ENCODE data around the gene SEMA4D. TPM values are rescaled to one million over a fixed set of nuclear protein-coding genes. Genes with fewer than 3 reads are reported as not detected.

Gene SEMA4D
- total RNA-seq, 1 donor from 2014 or later: 49.9 TPM

DNA sequence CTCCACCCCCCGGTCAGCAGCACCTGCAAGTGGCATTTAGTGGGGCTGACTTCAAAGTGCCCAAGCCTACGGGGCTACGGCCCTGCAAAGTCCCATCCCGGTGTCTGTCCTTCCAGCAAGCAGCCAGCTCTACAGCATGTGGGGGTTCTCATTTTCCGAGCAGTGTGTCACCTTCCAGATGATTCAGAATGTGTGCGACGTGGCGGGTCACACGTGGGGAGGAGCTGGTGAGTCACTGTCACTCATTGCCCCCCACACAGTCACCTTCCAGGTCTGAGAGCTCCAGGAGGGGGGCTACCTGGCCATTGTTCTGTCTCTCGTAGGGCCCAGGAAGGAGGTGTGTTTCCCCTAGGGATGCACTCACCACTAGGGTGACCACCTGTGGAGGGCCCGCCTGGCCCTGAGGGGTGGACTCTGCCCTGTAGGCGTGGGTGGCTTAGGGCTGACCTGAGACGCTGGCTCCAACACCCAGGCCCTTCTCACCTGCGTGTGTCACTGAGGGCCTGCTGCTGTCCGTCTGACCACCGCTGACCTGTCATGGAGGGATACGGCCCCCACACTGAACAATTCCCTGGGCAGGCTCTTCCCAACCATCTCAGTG is 70.2 kb downstream of the SEMA4D start:
- ATAC-seq (no peak), DNase-seq (no peak)
- no peak for TF ChIP-seq CTCF (IDR thresholded peaks at IDR 0.05)
- no peaks in the 10 kb centered on the region for H3K27me3 ChIP-seq (ENCODE audit: low read depth)
- peaks cover 14% of the 10 kb centered on the region for H3K4me1 ChIP-seq
- intact Hi-C loops (cut with DNase I): no loop called here
- H3K27ac ChIP-seq: no peak overlapping the region
- H3K9me3 ChIP-seq: no peaks in the 10 kb centered on the region
- no peak overlapping the region for H3K4me3 ChIP-seq
- no peaks in the 10 kb centered on the region for H3K36me3 ChIP-seq

- intact Hi-C loops (cut with DNase I): no loop called here
- no peak overlapping the region for H3K27ac ChIP-seq
- H3K4me3 ChIP-seq: no peak overlapping the region
- no peak for TF ChIP-seq CTCF (IDR thresholded peaks at IDR 0.05)
- DNase-seq: peak; percentile 37
- no peaks in the 10 kb centered on the region for H3K27me3 ChIP-seq (ENCODE audit: low read depth)
- ATAC-seq: peak in 1 of 2 donors; percentile 9
- peaks cover 14% of the 10 kb centered on the region for H3K4me1 ChIP-seq
- H3K36me3 ChIP-seq: no peaks in the 10 kb centered on the region
- no peaks in the 10 kb centered on the region for H3K9me3 ChIP-seq
These were observed 71.4 kb downstream of the SEMA4D start for GRCh38 chr9:89426384-89426961.

GRCh38 chr9:89425921-89426383 is 72.0 kb downstream of the SEMA4D start:
- intact Hi-C loops (cut with DNase I): no loop called here
- peak; percentile 34 for DNase-seq
- ATAC-seq: no peak
- no peaks in the 10 kb centered on the region for H3K27me3 ChIP-seq (ENCODE audit: low read depth)
- H3K9me3 ChIP-seq: no peaks in the 10 kb centered on the region
- H3K36me3 ChIP-seq: no peaks in the 10 kb centered on the region
- H3K4me1 ChIP-seq: peaks cover 14% of the 10 kb centered on the region
- TF ChIP-seq CTCF (IDR thresholded peaks at IDR 0.05): no peak
- H3K27ac ChIP-seq: peak overlapping the region; percentile 8
- no peak overlapping the region for H3K4me3 ChIP-seq

DNA sequence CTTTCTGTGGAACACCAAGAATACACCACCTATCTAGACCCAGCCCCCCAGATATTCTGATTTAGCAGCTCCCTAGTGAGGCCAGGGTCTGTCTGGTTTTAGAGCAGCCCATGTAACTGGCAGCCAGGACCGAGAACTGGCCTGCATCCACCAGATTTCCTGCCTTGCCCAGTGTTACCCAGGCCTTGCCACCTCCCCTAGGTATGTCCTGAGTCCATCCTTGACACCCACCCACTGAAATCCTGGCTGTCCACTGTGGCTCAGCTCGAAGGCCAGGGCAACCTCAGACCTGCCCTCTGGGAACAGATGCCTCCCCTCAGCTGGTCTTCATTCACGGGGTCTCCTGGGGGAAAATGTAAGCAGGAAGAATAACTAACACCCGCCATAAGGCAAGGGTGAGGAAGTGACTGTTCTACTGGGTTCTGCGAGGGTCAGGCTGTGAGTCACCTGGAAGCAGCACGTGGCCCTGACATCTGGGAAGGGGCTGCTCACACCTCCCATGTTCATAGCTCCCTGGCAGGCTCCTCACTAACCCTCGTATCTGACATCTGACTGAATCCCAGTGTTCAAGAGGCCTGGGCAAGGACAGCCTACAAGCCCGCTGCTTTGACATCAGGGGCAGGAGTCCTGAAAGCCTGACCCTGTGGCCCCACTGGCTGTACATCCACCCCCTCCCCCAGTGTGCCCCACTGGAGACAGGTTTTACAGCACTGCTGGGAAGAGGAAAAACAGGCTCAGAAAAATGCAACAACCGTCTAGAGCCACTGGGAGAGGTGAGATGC is 72.7 kb downstream of the SEMA4D start:
- intact Hi-C loops (cut with DNase I): no loop called here
- Histone ChIP-seq H3K4me3 (no peak overlapping the region), H3K9me3 (no peaks in the 10 kb centered on the region), H3K4me1 (peaks cover 14% of the 10 kb centered on the region), H3K27me3 (ENCODE audit: low read depth) (no peaks in the 10 kb centered on the region), H3K36me3 (no peaks in the 10 kb centered on the region), H3K27ac (peak overlapping the region; percentile 8)
- TF ChIP-seq CTCF (IDR thresholded peaks at IDR 0.05): no peak
- DNase-seq (no peak), ATAC-seq (no peak)

- DNase-seq: peak; percentile 64
- peak; percentile 50 to 60 for ATAC-seq
- no peaks in the 10 kb centered on the region for H3K36me3 ChIP-seq
- H3K27ac ChIP-seq: peak overlapping the region; percentile 54
- TF ChIP-seq CTCF (IDR thresholded peaks at IDR 0.05): no peak
- intact Hi-C loops (cut with DNase I): no loop called here
- H3K27me3 ChIP-seq (ENCODE audit: low read depth): no peaks in the 10 kb centered on the region
- H3K4me3 ChIP-seq: no peak overlapping the region
- H3K4me1 ChIP-seq: peaks cover 31% of the 10 kb centered on the region
- no peaks in the 10 kb centered on the region for H3K9me3 ChIP-seq
These were observed 75.5 kb downstream of the SEMA4D start for GRCh38 chr9:89422151-89422975.
